ENCODE measurements around the gene KIRREL1.

Gene KIRREL1

DNA sequence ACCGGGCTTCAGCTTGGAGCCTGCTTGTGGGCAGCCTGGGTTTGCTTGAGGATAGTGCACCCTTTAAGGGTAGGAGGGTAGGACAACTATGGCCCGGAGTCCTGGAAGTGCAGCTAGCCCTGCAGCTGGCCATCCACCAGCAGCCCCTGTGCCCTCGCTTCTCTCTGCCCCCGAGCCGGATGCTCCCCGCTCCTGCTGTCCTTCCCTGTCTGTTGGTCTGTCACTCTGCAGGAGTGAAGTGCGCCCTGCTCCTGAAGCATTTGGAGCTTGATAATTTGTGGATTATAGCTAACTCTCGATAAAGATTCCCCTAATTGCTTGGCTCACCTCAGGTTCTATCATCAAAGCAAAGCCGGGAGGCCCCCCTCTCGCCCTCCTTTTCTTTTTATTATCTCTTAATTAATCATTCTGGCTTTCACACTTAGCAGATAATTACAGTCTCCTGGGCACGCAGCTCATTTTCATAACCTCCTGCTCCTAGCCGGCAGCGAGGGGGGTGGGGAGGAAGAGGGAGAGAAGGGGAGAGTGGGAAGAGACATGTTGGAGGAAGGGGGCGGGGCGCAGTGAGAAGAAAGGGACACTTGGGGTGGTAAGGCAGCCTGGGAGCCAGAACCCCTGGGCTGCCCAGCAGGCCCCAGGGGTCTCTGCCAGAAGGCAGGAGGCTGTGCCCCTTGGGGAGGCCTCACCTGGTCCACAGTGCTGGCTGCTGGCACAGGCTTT is 14.4 kb downstream of the KIRREL1 start:
- no peaks in the 10 kb centered on the region for H3K36me3 ChIP-seq (ENCODE audit: insufficient read depth, low read length)
- no peak overlapping the region for H3K9ac ChIP-seq (ENCODE audit: low read depth, low read length)
- no peaks in the 10 kb centered on the region for H3K9me3 ChIP-seq (ENCODE audit: control insufficient read depth, insufficient read depth, low read length)
- peaks cover 70% of the 10 kb centered on the region for H3K4me1 ChIP-seq (ENCODE audit: insufficient read depth, low read length)

DNA sequence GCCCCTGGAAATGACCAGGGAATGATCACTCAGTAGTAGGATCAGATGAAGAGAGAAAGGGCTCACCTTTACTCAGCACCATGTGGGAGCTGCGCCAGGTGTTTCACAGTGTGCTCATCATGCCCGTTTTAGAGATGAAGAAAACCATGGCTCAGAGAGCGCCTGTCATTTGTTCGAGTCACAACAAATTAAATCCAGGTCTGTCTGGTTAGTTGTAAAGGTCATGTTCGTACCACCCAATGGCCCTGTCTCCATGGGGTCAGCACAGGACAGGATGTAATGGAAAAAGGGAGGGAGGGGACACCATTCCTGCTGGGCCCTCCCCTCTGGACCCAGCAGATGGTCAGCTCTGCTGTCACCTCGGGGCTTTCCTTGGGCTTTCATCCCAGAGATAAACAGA is 15.2 kb downstream of the KIRREL1 start:
- Histone ChIP-seq H3K4me1 (ENCODE audit: insufficient read depth, low read length) (peaks cover 64% of the 10 kb centered on the region), H3K9me3 (ENCODE audit: control insufficient read depth, insufficient read depth, low read length) (no peaks in the 10 kb centered on the region), H3K36me3 (ENCODE audit: insufficient read depth, low read length) (no peaks in the 10 kb centered on the region), H3K9ac (ENCODE audit: low read depth, low read length) (no peak overlapping the region)

DNA sequence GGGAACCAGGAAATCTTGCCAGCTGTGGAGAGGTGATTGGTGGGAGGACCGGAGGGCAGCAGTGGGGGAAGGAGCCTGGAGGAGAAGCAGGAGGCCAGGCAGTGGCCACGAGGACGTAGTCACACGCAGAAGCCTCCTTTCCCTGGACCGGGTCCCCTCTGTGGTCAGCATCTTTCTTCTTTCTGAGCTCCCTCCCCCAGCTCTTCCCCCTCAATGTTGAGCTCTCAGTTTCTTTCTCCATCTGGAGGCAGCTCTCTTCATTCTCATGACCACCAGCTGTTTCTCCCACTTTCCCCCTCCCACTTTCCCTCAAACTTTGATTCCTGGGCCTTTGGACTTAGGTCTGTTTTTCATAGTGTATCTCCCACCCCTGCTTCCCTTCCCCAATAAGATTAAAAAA is 18.3 kb downstream of the KIRREL1 start:
- Histone ChIP-seq H3K9me3 (ENCODE audit: control insufficient read depth, insufficient read depth, low read length) (no peaks in the 10 kb centered on the region), H3K36me3 (ENCODE audit: insufficient read depth, low read length) (no peaks in the 10 kb centered on the region), H3K4me1 (ENCODE audit: insufficient read depth, low read length) (peaks cover 79% of the 10 kb centered on the region), H3K9ac (ENCODE audit: low read depth, low read length) (no peak overlapping the region)

DNA sequence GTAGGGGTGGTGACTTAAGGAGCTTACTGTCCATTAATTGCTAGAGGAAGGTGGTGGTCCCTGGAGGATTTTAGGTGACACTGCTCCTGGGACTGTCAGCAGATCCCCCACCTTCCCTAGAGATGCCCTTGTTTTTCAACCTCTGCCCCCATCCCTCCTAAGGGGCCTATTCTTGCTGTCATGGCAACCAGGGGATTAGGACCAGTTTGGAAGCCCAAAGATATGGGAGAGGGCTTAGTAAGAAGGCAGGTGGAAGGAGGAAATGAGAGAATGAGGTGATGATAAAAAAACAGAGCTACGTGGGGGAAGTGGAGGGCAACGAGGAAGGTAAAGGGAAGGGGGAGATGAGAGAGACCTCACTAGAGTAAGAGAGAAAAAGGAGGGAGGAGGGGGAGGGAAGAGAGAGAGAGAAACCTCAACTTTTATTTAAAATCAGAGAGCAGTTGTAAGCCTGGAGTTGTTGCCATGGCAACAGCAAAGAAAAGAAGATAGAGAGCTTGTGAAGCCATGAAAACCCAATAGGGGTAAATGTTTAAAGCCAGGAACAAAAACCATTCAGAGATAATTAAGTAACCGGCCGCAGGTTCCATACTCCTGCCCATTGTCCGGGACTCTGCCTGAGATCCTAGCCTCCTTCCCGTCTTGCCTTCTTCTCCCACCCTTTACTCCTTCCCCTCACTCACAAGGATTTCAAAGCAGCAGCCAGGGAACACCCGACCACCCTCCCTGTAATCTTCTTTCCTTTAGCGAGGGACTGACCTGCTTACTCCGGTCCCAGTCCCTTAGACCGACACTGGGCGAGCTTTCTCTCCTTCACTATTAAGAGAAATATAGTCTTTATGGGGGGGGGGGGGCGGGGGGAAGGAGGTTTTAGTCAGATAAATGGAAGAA is 20.6 kb downstream of the KIRREL1 start:
- Histone ChIP-seq H3K4me1 (ENCODE audit: insufficient read depth, low read length) (peaks cover 76% of the 10 kb centered on the region), H3K9me3 (ENCODE audit: control insufficient read depth, insufficient read depth, low read length) (no peaks in the 10 kb centered on the region), H3K9ac (ENCODE audit: low read depth, low read length) (peak overlapping the region; percentile 29; the same call in 1 of the 2 replicates), H3K36me3 (ENCODE audit: insufficient read depth, low read length) (no peaks in the 10 kb centered on the region)

DNA sequence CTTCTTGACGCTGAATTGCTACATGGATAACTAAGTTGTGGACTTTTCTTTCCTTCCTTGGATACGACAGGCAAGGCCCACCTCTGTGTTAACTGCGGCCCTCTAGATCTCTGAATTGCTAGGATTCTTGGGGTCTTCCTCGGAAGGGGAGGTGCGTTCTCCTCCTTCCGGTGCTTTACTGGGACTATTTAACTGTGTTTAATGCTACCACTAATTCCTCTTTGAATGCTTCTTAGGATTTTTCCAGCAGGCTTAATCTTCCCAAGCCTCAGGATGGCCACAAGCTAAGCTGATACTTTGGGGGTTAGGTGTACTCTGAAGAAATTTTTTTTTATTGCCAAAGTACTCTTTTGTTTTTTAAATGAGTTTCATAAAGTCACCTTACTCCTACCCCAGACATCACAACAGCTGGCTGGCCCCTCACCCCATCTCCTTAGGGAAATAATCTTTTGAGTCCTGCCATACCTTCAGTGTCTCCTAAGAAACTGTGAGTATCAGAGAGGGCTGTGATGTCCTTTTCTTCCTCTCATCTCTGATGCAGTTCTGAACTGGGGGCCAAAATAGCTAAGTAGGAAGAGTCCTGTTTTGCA is 21.4 kb downstream of the KIRREL1 start:
- Histone ChIP-seq H3K36me3 (ENCODE audit: insufficient read depth, low read length) (no peaks in the 10 kb centered on the region), H3K9me3 (ENCODE audit: control insufficient read depth, insufficient read depth, low read length) (no peaks in the 10 kb centered on the region), H3K4me1 (ENCODE audit: insufficient read depth, low read length) (peaks cover 74% of the 10 kb centered on the region), H3K9ac (ENCODE audit: low read depth, low read length) (no peak overlapping the region)

- peaks cover 74% of the 10 kb centered on the region for H3K4me1 ChIP-seq (ENCODE audit: insufficient read depth, low read length)
- H3K9ac ChIP-seq (ENCODE audit: low read depth, low read length), result no peak overlapping the region
- no peaks in the 10 kb centered on the region for H3K9me3 ChIP-seq (ENCODE audit: control insufficient read depth, insufficient read depth, low read length)
- H3K36me3 ChIP-seq (ENCODE audit: insufficient read depth, low read length), result no peaks in the 10 kb centered on the region
These were observed 23.3 kb downstream of the KIRREL1 start for GRCh38 chr1:158016651-158017335.

GRCh38 chr1:158017800-158018595 is 24.6 kb downstream of the KIRREL1 start:
- Histone ChIP-seq H3K9me3 (ENCODE audit: control insufficient read depth, insufficient read depth, low read length) (no peaks in the 10 kb centered on the region), H3K36me3 (ENCODE audit: insufficient read depth, low read length) (no peaks in the 10 kb centered on the region), H3K4me1 (ENCODE audit: insufficient read depth, low read length) (peaks cover 84% of the 10 kb centered on the region), H3K9ac (ENCODE audit: low read depth, low read length) (no peak overlapping the region)

- peaks cover 82% of the 10 kb centered on the region for H3K4me1 ChIP-seq (ENCODE audit: insufficient read depth, low read length)
- H3K9me3 ChIP-seq (ENCODE audit: control insufficient read depth, insufficient read depth, low read length), result no peaks in the 10 kb centered on the region
- H3K9ac ChIP-seq (ENCODE audit: low read depth, low read length), result peak overlapping the region; percentile 33
- H3K36me3 ChIP-seq (ENCODE audit: insufficient read depth, low read length), result no peaks in the 10 kb centered on the region
These were observed 25.9 kb downstream of the KIRREL1 start for GRCh38 chr1:158019171-158019868.

DNA sequence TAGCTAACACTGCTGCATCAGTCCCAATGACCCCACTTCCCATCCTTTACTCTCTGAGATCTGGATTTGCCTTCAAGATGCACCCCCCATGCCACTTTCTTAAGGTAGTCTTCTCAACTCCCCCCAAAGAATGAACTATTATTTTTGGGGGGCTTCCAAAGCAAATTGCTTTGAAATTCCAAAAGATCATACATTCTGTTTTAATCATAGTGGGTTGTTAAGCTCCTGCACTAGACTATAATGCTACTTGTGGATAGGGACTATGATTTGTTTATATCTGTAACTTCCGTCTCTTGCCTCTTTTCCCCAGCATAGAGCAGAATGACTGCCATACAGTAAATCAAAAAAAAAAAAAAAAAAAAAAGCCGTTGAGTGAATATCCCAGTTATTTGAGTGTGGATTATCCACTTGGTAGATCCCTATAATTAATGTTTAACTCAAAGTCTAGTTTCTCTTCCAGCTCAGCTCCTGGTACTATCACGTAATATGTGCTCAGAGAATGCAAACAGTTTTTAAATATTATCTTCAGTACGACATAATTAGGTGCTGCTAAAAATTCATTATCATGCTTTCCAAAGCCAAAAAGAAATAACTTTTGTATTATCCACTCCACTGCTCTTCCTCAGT is 26.9 kb downstream of the KIRREL1 start:
- no peaks in the 10 kb centered on the region for H3K9me3 ChIP-seq (ENCODE audit: control insufficient read depth, insufficient read depth, low read length)
- no peaks in the 10 kb centered on the region for H3K36me3 ChIP-seq (ENCODE audit: insufficient read depth, low read length)
- H3K4me1 ChIP-seq (ENCODE audit: insufficient read depth, low read length), result peaks cover 85% of the 10 kb centered on the region
- H3K9ac ChIP-seq (ENCODE audit: low read depth, low read length), result no peak overlapping the region

DNA sequence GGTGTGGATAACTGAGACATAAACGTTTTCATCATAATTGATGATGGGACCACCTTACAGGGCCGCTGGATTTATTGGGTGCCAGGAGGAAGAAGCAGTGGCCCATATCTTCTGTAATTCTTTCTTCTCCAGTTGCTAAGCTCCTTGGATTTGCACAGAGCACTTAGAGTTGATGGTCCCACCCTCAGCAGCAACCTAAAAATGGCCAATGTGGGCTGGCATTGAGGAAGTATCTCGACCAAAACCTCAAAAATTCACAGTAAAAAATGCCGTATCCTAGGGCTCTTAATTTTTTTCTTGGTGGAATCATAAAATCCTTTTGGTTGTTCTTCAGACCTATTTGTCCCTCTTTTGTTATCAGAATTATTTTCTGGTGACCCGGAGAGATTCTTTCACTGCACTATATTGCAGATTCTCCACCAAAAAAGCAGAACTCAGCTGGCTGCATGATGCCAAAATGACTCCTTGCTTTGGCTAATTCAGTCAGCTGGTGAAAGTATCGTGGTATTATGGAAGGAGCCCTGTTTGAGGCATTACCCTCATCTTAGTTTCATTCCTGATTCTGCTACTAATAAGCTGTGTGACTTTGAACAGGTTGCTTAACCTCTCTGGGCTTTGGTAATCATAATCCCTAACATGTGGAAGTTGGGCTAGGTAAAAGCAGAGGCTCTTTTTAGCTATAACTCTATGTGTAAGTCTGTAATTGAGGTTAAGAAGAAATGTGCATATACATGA is 27.6 kb downstream of the KIRREL1 start:
- no peaks in the 10 kb centered on the region for H3K9me3 ChIP-seq (ENCODE audit: control insufficient read depth, insufficient read depth, low read length)
- H3K36me3 ChIP-seq (ENCODE audit: insufficient read depth, low read length), result no peaks in the 10 kb centered on the region
- H3K9ac ChIP-seq (ENCODE audit: low read depth, low read length), result no peak overlapping the region
- H3K4me1 ChIP-seq (ENCODE audit: insufficient read depth, low read length), result peaks cover 84% of the 10 kb centered on the region

- peaks cover 78% of the 10 kb centered on the region for H3K4me1 ChIP-seq (ENCODE audit: insufficient read depth, low read length)
These were observed 28.3 kb downstream of the KIRREL1 start for GRCh38 chr1:158021721-158022120.

DNA sequence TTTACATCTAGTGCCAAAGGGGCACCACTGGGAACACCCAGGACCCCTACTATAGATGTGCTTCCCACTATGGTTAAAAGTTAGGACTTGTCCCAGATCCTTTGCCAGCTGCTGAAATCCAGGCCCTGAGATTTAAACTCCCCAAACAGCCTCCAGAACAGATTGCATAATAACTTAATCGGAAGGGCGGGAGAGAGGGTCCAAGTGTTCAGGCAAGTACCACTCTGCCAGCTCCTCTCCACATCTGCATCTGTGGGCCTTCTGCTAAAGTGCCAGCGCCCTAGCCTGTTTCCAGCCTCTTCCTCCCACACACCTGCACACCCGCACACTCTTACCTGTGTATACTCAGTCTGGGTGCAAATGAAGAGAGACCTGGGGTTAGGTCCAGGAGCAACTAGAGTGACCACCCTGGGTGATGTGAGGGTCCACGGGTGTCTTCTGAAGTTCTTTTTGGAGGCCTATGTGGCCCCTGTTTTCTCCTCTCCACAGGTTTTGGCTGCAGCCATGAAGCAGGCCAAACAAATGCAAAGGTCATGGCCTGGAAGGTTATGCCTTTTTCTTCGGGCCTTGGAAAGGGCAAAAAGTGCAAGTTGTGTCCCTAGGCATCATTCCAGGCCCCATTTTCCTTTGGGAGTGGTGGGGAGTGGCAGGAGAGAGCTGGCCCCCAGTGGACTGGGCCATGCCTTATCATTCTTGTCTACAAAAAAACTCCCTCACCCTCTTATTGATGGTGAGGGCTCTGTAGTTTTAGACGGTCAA is 29.3 kb downstream of the KIRREL1 start:
- Histone ChIP-seq H3K9ac (ENCODE audit: low read depth, low read length) (no peak overlapping the region), H3K4me1 (ENCODE audit: insufficient read depth, low read length) (peaks cover 71% of the 10 kb centered on the region), H3K36me3 (ENCODE audit: insufficient read depth, low read length) (no peaks in the 10 kb centered on the region), H3K9me3 (ENCODE audit: control insufficient read depth, insufficient read depth, low read length) (no peaks in the 10 kb centered on the region)

More at GRCh38 chr1:158021721-158022120, 28.3 kb downstream of the KIRREL1 start:
- Histone ChIP-seq H3K9ac (ENCODE audit: low read depth, low read length) (no peak overlapping the region), H3K36me3 (ENCODE audit: insufficient read depth, low read length) (no peaks in the 10 kb centered on the region), H3K9me3 (ENCODE audit: control insufficient read depth, insufficient read depth, low read length) (no peaks in the 10 kb centered on the region)
